SHP77 (cell line): Measurements from ENCODE around the gene SPNS3.

Experiments used
- DNase-seq, 2 experiments: peaks; one replicate each; lab custom pipeline; 2025; lab: John Stamatoyannopoulos, UW

Gene SPNS3

GRCh38 chr17:4490109-4490591 lies 56.4 kb downstream of the SPNS3 start:
- DNase-seq = no peak

DNA sequence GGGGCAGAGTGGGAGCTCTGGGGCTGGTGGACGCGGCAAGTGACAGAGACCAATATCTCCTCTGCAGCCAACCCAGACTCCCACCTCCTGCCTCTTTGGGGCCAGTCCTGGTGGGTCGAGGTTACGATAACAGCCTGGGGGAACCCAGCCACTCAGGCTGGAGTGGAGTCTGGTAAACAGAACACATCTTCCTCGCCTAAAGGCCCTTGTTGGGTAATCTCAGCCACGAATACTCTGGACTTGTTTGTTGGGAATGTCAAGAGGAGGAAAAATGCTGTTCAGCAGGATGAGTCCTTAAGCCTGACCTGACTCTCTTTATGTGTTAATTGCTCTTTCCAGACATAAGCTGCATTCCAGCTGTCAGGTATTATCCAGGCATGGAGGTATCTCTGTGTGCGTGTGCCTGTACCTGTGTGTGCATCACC lies 56.9 kb downstream of the SPNS3 start:
- no peak for DNase-seq

DNA sequence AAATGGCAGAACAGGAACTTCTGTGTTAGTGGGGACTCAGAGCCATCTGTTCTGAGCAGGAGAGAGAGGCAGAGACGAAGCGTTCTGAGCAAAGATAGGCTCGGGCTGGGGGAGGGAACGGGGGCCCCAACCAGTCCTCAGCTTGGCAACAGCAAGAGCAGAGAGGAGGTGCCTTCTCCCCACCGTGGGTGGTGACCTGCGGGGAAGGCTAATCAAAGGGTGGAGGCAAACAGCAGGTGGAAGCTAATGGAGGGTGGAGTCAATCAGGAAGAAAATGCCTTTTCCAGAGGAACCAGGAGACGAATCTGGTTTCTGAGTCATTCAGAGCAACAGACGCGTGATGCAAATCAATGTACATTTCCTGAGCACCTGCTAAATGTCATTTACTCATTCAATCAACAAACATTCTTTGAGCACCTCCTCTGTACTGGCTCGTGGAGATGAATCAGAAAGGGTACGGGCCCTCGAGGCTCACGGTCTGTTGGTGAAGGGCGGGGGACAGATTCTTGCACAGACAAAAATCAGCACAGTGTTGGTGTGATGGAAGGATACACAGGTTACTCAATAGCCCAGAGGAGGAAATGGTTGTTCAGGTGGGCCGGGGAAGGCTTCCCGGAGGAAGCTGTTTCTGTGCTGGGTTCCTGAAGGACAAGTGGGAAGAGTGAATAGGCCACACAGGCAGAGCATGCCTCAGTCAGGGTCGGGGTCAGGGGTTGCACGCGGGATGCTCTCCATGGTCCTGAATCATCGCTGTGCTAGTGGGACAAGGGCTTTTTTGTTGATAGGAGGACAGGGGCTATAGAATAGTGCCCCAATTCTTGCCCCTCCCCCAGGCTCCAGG lies 59.2 kb downstream of the SPNS3 start:
- peak; percentile 40 to 48 for DNase-seq

GRCh38 chr17:4497101-4497824 lies 63.5 kb downstream of the SPNS3 start:
- peak in 1 of 2 experiments; percentile 43 for DNase-seq

- DNase-seq = peak; percentile 47 to 82
Measured at GRCh38 chr17:4498461-4499397, 65.0 kb downstream of the SPNS3 start, which contains the start of gene SPNS2. Gene SPNS2 (plus strand): TSS chr17:4498881. CDS start chr17:4499048, 167 bp downstream.

DNA sequence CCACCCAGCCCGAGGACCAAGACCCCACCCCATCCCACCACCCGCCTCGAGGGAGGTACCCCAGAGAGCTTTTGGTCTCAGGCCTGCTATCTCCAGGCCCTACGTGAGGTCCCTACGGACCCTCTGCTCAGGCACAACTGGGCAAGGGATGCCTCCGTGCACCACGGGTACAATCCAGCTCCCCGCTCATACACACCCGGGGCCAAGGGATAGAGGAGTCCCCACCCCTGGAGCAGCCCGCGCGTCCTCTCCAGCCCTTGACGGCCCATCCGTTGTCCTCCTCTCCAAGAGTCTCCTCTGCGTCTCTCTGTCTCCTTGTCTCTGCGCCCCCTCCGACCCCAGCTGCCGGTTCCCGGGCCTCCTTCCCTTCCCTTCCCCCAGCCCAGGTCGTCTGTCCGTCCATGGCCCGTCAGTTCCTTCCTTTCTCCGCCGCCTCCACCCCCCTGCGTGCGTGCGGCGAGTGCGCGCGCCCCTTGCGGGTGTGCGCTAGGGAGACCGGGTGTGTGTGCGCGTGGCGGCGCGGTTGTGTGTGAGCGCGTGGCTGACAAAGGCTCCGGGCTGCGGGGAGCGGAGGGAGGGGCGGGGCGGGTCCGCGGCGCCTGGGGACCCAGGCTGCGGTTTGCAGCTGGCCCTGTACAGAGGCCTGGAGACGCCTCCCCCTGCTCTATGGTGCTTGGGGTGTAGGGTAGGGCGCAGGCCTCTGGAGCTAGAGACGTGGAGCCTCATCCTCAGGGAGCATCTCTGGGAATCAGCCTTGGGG lies 65.9 kb downstream of the SPNS3 start:
- no peak for DNase-seq

GRCh38 chr17:4500191-4500571 lies 66.4 kb downstream of the SPNS3 start:
- DNase-seq = no peak

- peak in 1 of 2 experiments; percentile 20 for DNase-seq
Measured at GRCh38 chr17:4501295-4501949, 67.7 kb downstream of the SPNS3 start.

GRCh38 chr17:4502466-4503154 lies 68.9 kb downstream of the SPNS3 start:
- DNase-seq = no peak

GRCh38 chr17:4503283-4504025 lies 69.7 kb downstream of the SPNS3 start:
- no peak for DNase-seq

GRCh38 chr17:4504188-4504587 lies 70.4 kb downstream of the SPNS3 start:
- no peak for DNase-seq

- DNase-seq = no peak
Measured at GRCh38 chr17:4505187-4505586, 71.4 kb downstream of the SPNS3 start.

DNA sequence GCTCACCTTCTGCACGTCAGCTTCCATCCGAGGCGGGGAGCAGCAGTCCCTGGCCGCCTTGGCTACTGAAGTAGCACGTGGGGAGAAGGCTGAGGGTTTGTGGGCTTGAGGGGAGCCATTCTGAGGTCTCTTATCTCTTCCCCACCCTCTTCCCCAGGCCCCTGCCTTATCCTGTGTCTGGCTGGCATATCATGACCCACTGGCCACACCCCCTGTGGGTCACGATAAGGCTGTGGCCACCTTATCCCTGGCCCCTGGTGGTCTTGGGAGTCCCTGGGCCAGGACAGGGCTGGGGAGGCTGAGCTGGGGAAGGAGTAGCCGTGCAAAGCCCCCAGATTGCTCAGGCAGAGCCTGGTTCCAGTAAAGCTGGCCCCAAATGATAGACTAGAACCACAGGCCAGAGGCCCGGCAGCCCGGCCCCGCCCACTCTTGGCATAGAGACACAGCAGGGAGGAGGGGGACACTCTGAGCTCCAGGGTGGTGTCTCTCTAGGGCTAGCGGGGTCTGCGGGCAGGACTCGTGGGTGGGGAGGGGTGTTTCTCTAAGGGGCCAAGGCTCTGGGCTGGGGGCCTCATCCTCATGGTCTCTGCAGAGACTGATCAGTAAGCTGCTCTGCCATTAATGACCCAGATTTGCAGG lies 72.6 kb downstream of the SPNS3 start:
- no peak for DNase-seq

GRCh38 chr17:4506892-4507291 lies 73.2 kb downstream of the SPNS3 start:
- DNase-seq = no peak

DNA sequence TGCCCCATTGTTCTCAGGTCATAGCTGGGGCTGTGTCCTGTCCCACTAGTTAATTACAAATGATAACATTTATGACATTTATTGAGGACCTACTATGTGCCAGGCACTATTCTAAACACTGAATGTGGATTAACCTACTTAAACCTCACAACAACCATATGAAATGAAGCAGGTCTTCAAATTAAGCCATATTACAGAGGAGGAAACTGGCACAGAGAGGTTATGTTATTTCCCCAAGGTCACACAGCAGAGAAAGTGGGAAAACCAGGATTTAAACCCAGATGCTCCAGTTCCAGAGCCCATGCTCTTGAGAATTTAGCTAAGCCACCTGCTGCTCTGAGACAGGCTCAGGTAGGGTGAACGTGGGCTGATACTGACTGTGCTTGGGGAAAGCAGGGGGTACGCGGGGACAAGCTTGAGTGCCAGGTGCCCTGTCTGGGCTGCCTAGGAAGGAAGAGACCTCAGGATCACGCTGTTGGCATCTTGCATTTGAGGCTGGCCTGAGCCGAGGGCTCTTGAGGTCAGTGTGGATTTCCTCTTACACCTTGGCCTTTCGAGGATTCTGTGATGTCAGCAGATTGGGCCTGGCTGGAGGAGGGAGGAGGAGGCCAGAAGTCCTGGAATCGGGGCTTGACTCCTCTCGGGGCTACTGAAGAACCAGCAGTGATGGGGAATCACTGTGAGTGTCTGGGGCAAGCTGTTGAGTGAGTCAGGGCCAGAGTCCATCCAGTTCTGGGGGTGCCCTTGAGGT lies 73.8 kb downstream of the SPNS3 start:
- no peak for DNase-seq

DNA sequence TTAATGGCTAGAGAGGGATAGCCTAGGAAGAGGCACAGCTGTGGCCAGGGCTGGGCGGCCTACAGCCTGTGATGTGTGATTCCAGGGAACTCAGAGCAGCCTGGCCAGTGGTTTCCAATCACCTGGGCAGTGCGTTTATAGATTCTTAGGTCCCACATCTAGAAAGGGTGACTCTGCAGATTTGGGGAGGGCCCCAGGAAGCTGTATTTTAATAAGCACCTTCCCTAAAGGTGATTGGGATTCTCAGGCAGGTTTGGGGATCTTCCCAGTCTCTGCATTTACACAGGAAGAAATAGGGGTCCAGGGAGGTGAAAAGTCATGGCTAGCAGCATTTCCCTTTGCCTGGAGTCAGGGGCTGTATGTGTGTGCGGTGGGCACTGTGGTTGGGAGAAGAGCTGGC lies 74.5 kb downstream of the SPNS3 start:
- DNase-seq = no peak

DNA sequence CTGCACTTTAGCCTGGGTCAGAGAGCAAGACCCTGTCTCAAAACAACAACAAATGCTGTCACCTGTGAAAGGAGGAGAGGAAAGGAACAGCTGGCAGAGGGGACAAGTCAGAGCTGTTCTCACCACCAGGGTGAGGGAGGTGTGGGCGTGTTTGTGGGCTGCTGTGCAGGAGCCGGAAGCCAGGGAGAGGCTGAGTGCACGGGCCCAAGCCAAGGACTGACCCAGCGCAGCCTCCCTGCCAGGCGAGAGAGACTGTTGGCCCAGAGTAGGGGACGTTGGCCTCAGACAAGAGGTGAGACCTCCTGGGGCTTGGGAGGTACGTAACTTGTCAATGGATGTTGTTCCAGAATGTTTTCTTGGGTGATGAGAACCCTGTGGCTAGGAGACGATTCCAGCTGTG lies 75.7 kb downstream of the SPNS3 start:
- DNase-seq = no peak
